GM18870 (cell line): ENCODE measurements around the gene STRA6.

Experiments used
- ATAC-seq: cut with Tn5 transposase; IDR thresholded peaks from one replicate; pipeline ENCODE4 v1.9.1; 2021; ENCODE audit warnings: moderate library complexity; ENCODE audit not compliant: unreplicated experiment

STRA6 gene

GRCh38 chr15:74227968-74228722, 25.6 kb upstream of the STRA6 start:
- no peak for ATAC-seq

GRCh38 chr15:74226761-74227540, 24.4 kb upstream of the STRA6 start:
- no peak for ATAC-seq

GRCh38 chr15:74225928-74226327, 23.3 kb upstream of the STRA6 start:
- ATAC-seq: no peak

- ATAC-seq: no peak
Measured at GRCh38 chr15:74222240-74223119, 19.9 kb upstream of the STRA6 start.

GRCh38 chr15:74221399-74222239, 19.0 kb upstream of the STRA6 start:
- no peak for ATAC-seq

GRCh38 chr15:74220475-74221248, 18.1 kb upstream of the STRA6 start:
- ATAC-seq: no peak

GRCh38 chr15:74217907-74218885, 15.6 kb upstream of the STRA6 start:
- ATAC-seq: no peak

GRCh38 chr15:74216949-74217348, 14.4 kb upstream of the STRA6 start:
- ATAC-seq: no peak

GRCh38 chr15:74215958-74216357, 13.4 kb upstream of the STRA6 start:
- ATAC-seq: no peak

- no peak for ATAC-seq
Measured at GRCh38 chr15:74214324-74215021, 11.9 kb upstream of the STRA6 start.

- no peak for ATAC-seq
Measured at GRCh38 chr15:74213858-74214284, 11.3 kb upstream of the STRA6 start.

- no peak for ATAC-seq
Measured at GRCh38 chr15:74212494-74212893, 9.9 kb upstream of the STRA6 start.

GRCh38 chr15:74211656-74212055, 9.1 kb upstream of the STRA6 start:
- no peak for ATAC-seq

- ATAC-seq: no peak
Measured at GRCh38 chr15:74210729-74211128, 8.1 kb upstream of the STRA6 start.

- no peak for ATAC-seq
Measured at GRCh38 chr15:74209997-74210671, 7.5 kb upstream of the STRA6 start.

- ATAC-seq: no peak
Measured at GRCh38 chr15:74209560-74209958, 7.0 kb upstream of the STRA6 start.

GRCh38 chr15:74208901-74209559, 6.4 kb upstream of the STRA6 start:
- no peak for ATAC-seq
